ENCODE results near the gene ZFHX2. TPM values are rescaled to one million over a fixed set of nuclear protein-coding genes. Genes with fewer than 3 reads are reported as not detected.

ZFHX2 gene
- total RNA-seq, 1 donor from 2014 or later, result 27.3 TPM

DNA sequence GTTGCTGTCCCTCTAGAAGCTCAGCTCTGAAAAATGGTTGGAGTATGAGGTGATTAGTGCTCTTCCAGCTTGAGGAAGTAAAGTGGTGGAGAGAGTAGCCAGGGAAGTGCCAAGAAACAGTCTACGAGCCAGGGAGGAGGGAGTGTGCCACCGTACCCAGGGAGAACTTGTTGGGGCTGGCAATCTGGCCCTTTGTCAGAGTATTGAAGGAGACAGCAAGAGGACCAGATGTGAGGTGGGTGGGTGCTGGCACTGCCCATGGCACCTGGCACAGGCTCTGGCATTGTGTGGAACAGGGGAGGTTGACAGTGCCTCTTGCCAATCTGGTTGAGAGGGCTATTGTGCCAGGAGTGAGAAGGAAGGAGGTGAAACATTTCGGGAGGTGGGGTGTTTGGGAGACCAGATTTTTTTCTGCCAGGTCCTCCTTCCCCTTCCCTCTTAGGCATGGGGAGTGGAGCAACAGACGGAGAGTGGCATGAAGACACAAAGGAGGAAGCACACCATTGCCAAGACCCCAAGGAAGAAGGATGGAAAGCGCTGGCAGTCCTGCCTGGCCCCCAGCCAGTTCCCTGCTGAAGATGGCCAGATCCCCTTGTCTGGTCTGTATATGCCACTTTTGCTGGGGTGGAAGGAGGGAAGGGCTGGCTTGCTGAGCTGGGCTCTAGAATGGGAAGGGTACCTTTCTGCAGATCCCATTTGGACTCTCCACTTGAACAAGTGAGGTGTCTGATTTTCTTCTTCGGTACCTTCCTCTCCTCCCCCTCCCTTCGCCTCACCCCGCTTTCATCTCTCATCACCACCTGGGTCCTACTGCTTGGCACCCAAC, 37.5 kb downstream of the ZFHX2 start:
- H3K27ac Mint-ChIP-seq (ENCODE audit: unreplicated experiment), result no peak overlapping the region

DNA sequence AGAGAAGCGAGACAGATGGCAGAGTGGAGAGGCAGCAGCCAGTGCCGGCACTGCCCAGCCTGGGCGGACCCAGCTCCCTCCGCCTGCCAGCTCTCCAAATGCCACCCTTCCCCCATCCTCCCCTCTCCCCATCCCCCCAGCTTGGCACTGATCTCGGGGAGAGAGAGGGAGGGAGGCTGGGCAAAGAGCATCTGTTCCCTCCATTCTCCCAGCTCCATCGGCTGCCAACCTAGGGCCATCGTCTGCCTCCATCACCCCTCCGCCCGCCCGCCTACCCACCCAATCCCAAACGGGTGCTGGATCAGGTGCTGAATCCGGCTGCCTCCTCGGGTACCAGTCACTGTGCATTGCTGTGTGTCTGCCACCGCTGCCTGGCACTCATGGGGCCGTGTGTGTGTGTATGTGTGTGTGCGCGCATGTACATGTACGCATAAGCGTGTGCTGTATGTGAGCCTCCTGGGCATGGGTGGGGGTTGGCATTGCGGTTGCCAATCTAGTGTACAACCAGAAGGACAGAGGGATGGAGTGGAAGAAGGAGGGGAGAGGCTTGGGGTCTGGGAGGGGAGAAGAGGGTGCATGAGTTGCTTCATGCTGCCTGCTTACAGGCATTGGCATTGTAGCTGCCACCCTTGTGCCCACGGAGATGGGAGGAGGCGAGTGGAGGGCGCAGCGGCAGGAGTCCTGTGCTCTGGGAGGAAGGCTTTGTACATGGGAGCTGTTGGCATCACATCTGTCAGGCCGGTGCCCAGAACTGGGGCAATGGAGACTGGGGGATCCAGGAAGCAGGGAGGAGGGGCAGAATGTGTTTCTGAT, 38.4 kb downstream of the ZFHX2 start:
- Histone ChIP-seq H3K27ac (ENCODE audit: low read depth, low read length) (no peak overlapping the region), H3K4me2 (ENCODE audit: low read length) (peak overlapping the region; percentile 36), H3K4me1 (ENCODE audit: insufficient read depth, low read length) (no peaks in the 10 kb centered on the region), H3K9me3 (ENCODE audit: insufficient read depth, low read depth, low read length) (no peaks in the 10 kb centered on the region), H3K79me2 (ENCODE audit: insufficient read depth, low read length) (no peaks in the 10 kb centered on the region), H3K9ac (ENCODE audit: low read length) (no peak overlapping the region), H4K20me1 (ENCODE audit: insufficient read depth, low read length) (no peaks in the 10 kb centered on the region), H3K4me3 (ENCODE audit: insufficient read depth, low read depth, low read length) (no peak overlapping the region), H2AFZ (ENCODE audit: low read depth, low read length) (no peak overlapping the region), H3K36me3 (ENCODE audit: insufficient read depth, low read length) (no peaks in the 10 kb centered on the region), H3K27me3 (ENCODE audit: insufficient read depth, low read length) (no peaks in the 10 kb centered on the region)
- TF ChIP-seq, protein P1, sequence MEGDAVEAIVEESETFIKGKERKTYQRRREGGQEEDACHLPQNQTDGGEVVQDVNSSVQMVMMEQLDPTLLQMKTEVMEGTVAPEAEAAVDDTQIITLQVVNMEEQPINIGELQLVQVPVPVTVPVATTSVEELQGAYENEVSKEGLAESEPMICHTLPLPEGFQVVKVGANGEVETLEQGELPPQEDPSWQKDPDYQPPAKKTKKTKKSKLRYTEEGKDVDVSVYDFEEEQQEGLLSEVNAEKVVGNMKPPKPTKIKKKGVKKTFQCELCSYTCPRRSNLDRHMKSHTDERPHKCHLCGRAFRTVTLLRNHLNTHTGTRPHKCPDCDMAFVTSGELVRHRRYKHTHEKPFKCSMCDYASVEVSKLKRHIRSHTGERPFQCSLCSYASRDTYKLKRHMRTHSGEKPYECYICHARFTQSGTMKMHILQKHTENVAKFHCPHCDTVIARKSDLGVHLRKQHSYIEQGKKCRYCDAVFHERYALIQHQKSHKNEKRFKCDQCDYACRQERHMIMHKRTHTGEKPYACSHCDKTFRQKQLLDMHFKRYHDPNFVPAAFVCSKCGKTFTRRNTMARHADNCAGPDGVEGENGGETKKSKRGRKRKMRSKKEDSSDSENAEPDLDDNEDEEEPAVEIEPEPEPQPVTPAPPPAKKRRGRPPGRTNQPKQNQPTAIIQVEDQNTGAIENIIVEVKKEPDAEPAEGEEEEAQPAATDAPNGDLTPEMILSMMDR (IDR thresholded peaks at IDR 0.05; ENCODE audit: insufficient read depth, low read depth, low read length), result no peak
- H3K9me3 Mint-ChIP-seq (ENCODE audit: unreplicated experiment), result peaks cover 5% of the 10 kb centered on the region
- H3K36me3 Mint-ChIP-seq (ENCODE audit: low read depth, unreplicated experiment), result peaks cover 28% of the 10 kb centered on the region
- H3K27me3 Mint-ChIP-seq (ENCODE audit: low read depth, unreplicated experiment), result peaks cover 13% of the 10 kb centered on the region
- FAIRE-seq (no peak), DNase-seq (ENCODE audit: low read depth) (no peak)
- peaks cover 3% of the 10 kb centered on the region for H3K4me1 Mint-ChIP-seq (ENCODE audit: low read depth, unreplicated experiment)
- H3K27ac Mint-ChIP-seq (ENCODE audit: unreplicated experiment), result no peak overlapping the region
- no peak overlapping the region for H3K4me3 Mint-ChIP-seq (ENCODE audit: unreplicated experiment)

More for the DNA sequence above, 37.5 kb downstream of the ZFHX2 start:
- Mint-ChIP-seq H3K27me3 (ENCODE audit: low read depth, unreplicated experiment) (peaks cover 13% of the 10 kb centered on the region), H3K36me3 (ENCODE audit: low read depth, unreplicated experiment) (peaks cover 28% of the 10 kb centered on the region), H3K4me3 (ENCODE audit: unreplicated experiment) (no peak overlapping the region), H3K4me1 (ENCODE audit: low read depth, unreplicated experiment) (peaks cover 11% of the 10 kb centered on the region), H3K9me3 (ENCODE audit: unreplicated experiment) (peaks cover 5% of the 10 kb centered on the region)
- no peak overlapping the region for H2AFZ ChIP-seq (ENCODE audit: low read depth, low read length)
- TF ChIP-seq, protein P1 (IDR thresholded peaks at IDR 0.05; ENCODE audit: insufficient read depth, low read depth, low read length), result no peak
- TF ChIP-seq EZH2 (IDR thresholded peaks at IDR 0.05; ENCODE audit: insufficient read depth, low read length), result no peak
- FAIRE-seq (no peak), DNase-seq (ENCODE audit: low read depth) (no peak)
- H3K27ac ChIP-seq (ENCODE audit: low read depth, low read length), result no peak overlapping the region
- no peak overlapping the region for H3K4me2 ChIP-seq (ENCODE audit: low read length)
- no peaks in the 10 kb centered on the region for H3K36me3 ChIP-seq (ENCODE audit: insufficient read depth, low read length)
- no peaks in the 10 kb centered on the region for H3K9me3 ChIP-seq (ENCODE audit: insufficient read depth, low read depth, low read length)
- H3K79me2 ChIP-seq (ENCODE audit: insufficient read depth, low read length), result no peaks in the 10 kb centered on the region
- no peak overlapping the region for H3K4me3 ChIP-seq (ENCODE audit: insufficient read depth, low read depth, low read length)
- no peaks in the 10 kb centered on the region for H3K27me3 ChIP-seq (ENCODE audit: insufficient read depth, low read length)
- H4K20me1 ChIP-seq (ENCODE audit: insufficient read depth, low read length), result no peaks in the 10 kb centered on the region
- no peak overlapping the region for H3K9ac ChIP-seq (ENCODE audit: low read length)
- H3K4me1 ChIP-seq (ENCODE audit: insufficient read depth, low read length), result no peaks in the 10 kb centered on the region

All from astrocyte (in vitro differentiated cells and primary cell).